Measurements from ENCODE around the gene SLC44A5. TPM values are rescaled to one million over a fixed set of nuclear protein-coding genes. Genes with fewer than 3 reads are reported as not detected.

Gene SLC44A5
- total RNA-seq, 4 donors from 2014 or later: 0.19 to 12.8 (median 2.6) TPM

GRCh38 chr1:75174031-75174760 is 436.7 kb downstream of the SLC44A5 start:
- Histone ChIP-seq H3K9me3 (peaks cover 0 to 4% (median 0%) of the 10 kb centered on the region in 3 donors), H3K4me1 (no peaks in the 10 kb centered on the region), H3K27me3 (no peaks in the 10 kb centered on the region), H3K27ac (no peak overlapping the region), H3K4me3 (no peak overlapping the region), H3K36me3 (no peaks in the 10 kb centered on the region)
- TF ChIP-seq POLR2A (IDR thresholded peaks at IDR 0.05): no peak
- TF ChIP-seq CTCF (IDR thresholded peaks at IDR 0.05): no peak
- intact Hi-C loops (cut with DNase I): no loop called here
- DNase-seq: no peak
- 68 to 78% methylated on average over 2 of the region's 2 CpGs for WGBS, 2 donors

GRCh38 chr1:75172556-75172955 is 438.4 kb downstream of the SLC44A5 start:
- intact Hi-C loops (cut with DNase I): no loop called here
- no peaks in the 10 kb centered on the region for H3K4me1 ChIP-seq

GRCh38 chr1:75171876-75172275 is 439.0 kb downstream of the SLC44A5 start:
- no peaks in the 10 kb centered on the region for H3K4me1 ChIP-seq
- TF ChIP-seq POLR2A (IDR thresholded peaks at IDR 0.05): no peak
- no peak for TF ChIP-seq CTCF (IDR thresholded peaks at IDR 0.05)
- intact Hi-C loops (cut with DNase I): no loop called here
- H3K27ac ChIP-seq: peak overlapping the region in 1 of 4 donors; percentile 33
- no peak overlapping the region for H3K4me3 ChIP-seq
- H3K27me3 ChIP-seq: no peaks in the 10 kb centered on the region
- DNase-seq: no peak
- H3K9me3 ChIP-seq: peaks cover 0 to 4% (median 0%) of the 10 kb centered on the region in 3 donors
- WGBS, 2 donors: 40 to 50% methylated on average over 1 of the region's 1 CpG
- no peaks in the 10 kb centered on the region for H3K36me3 ChIP-seq

More at GRCh38 chr1:75172556-75172955, 438.4 kb downstream of the SLC44A5 start:
- no peak overlapping the region for H3K4me3 ChIP-seq
- TF ChIP-seq POLR2A (IDR thresholded peaks at IDR 0.05) (no peak), CTCF (IDR thresholded peaks at IDR 0.05) (no peak)
- H3K27ac ChIP-seq: peak overlapping the region in 1 of 4 donors; percentile 33
- 20 to 30% methylated on average over 1 of the region's 1 CpG for WGBS, 2 donors
- no peaks in the 10 kb centered on the region for H3K36me3 ChIP-seq
- H3K27me3 ChIP-seq: no peaks in the 10 kb centered on the region
- H3K9me3 ChIP-seq: peaks cover 0 to 4% (median 0%) of the 10 kb centered on the region in 3 donors
- DNase-seq: no peak

GRCh38 chr1:75170981-75171380 is 439.9 kb downstream of the SLC44A5 start:
- DNase-seq: no peak
- no peak overlapping the region for H3K27ac ChIP-seq
- no peaks in the 10 kb centered on the region for H3K4me1 ChIP-seq
- intact Hi-C loops (cut with DNase I): no loop called here
- TF ChIP-seq CTCF (IDR thresholded peaks at IDR 0.05) (no peak), POLR2A (IDR thresholded peaks at IDR 0.05) (no peak)
- no peak overlapping the region for H3K4me3 ChIP-seq
- no peaks in the 10 kb centered on the region for H3K27me3 ChIP-seq
- peaks cover 0 to 4% (median 0%) of the 10 kb centered on the region in 3 donors for H3K9me3 ChIP-seq
- no peaks in the 10 kb centered on the region for H3K36me3 ChIP-seq
- WGBS, 2 donors: 40 to 42% methylated on average over 2 of the region's 2 CpGs

- H3K4me1 ChIP-seq: no peaks in the 10 kb centered on the region
- 82 to 83% methylated on average over 2 of the region's 2 CpGs for WGBS, 2 donors
- H3K4me3 ChIP-seq: no peak overlapping the region
- no peaks in the 10 kb centered on the region for H3K9me3 ChIP-seq
- no peak for TF ChIP-seq CTCF (IDR thresholded peaks at IDR 0.05)
- TF ChIP-seq POLR2A (IDR thresholded peaks at IDR 0.05): no peak
- DNase-seq: no peak
- intact Hi-C loops (cut with DNase I): no loop called here
- H3K27ac ChIP-seq: peak overlapping the region in 1 of 4 donors; percentile 9
- no peaks in the 10 kb centered on the region for H3K36me3 ChIP-seq
- no peaks in the 10 kb centered on the region for H3K27me3 ChIP-seq
Measured at GRCh38 chr1:75170011-75170410, 440.9 kb downstream of the SLC44A5 start.
